Right forelimb (tissue), 1 donor: ENCODE measurements around the gene ZNF202.
"Not testable (repeated sequence)": the region's sequence is repeated elsewhere in the genome, so short reads cannot be mapped to it uniquely, and the experiment has no call there.

Experiments used
- DNase-seq: peaks from one replicate; pipeline ENCODE4 v3.0.0-alpha.2; 2018

Gene ZNF202

GRCh38 chr11:123740787-123741158, 687 bp downstream of the ZNF202 start:
- DNase-seq, result no peak

GRCh38 chr11:123738374-123738773, 3.1 kb downstream of the ZNF202 start:
- DNase-seq, result no peak

- no peak for DNase-seq
These were observed 4.7 kb downstream of the ZNF202 start for GRCh38 chr11:123736769-123737168.

GRCh38 chr11:123729602-123730001, 11.9 kb downstream of the ZNF202 start:
- no peak for DNase-seq

DNA sequence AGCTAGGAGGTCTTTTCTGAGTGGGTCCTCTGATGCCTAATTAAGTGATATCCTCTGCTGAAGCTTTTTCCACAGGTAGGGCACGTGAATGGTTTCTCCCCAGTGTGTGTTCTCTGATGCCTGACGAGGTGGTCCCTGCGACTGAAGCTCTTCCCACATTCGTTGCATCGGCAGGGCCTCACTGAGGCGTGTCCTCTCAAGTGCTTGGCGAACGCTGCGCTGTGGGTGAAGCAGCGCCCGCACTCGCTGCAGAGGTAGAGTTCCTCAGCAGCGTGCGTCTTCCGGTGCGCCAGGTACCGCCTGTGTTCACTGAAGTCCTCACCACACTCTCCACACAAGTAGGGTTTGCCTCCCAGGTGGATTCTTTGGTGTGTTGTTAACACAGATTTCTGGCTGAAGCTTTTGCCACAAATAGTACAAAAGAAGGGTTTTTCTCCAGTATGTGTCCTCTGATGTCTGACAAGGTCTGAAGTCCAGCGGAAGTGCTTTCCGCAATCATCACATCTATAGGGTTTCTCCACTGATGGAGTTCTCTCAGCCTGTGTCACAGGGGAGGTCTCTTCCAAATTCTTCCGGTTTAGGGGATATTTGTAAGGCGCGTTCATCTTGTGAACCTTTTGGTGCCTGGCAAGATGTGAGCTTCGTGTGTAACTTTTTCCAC, 15.3 kb downstream of the ZNF202 start:
- DNase-seq, result no peak

- DNase-seq, result no peak
These were observed 22.0 kb downstream of the ZNF202 start for GRCh38 chr11:123719452-123719851.

DNA sequence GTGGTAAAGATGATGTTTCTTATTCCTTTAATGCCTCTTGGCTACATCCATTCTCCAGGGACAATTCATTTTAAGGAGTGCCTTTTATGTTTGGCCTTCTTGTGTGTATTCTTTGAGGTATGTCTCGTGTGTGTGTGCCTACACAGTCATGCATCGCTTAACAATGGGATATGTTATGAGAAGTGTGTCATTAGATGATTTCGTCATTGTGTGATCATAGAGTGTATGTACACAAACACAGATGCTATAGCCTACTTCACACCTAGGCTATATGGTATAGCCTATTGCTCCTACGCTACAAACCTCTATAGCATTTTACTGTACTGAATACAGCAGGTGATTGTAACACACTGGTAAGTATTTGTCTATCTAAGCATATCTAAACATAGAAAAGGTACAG, 23.0 kb downstream of the ZNF202 start:
- no peak for DNase-seq

- DNase-seq, result no peak
These were observed 23.4 kb downstream of the ZNF202 start for GRCh38 chr11:123718063-123718462.

DNA sequence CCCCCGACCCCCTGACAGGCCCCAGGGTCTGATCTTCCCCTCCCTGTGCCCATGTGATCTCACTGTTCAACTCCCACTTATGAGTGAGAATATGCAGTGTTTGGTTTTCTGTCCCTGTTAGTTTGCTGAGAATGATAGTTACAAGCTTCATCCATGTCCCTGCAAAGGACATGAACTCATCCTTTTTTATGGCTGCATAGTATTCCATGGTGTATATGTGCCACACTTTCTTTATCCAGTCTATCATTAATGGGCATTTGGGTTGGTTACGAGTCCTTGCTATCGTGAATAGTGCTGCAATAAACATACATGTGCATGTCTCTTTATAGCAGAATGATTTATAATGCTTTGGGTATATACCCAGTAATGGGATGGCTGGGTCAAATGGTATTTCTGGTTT, 28.8 kb downstream of the ZNF202 start:
- not testable (repeated sequence) for DNase-seq

GRCh38 chr11:123707606-123708205, 33.8 kb downstream of the ZNF202 start:
- DNase-seq, result peak; percentile 72

DNA sequence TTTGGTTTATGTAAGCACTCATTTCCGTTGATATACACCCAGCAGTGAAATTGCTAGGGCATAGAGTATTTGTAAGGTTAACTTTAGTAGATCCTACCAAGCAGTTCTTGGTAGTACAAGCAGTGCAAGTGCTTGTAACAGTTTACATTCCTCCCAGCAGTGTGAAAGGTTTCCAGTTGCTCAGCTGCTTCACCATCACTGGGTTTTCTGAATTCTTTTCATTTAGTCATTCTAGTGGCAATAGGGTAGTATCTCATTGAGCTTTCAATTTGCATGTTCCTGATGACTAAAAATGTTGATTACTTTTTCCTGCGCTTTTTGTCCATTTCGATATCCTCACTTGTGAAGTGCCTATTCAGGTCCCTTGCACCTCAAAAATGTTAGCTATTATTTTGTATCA, 34.3 kb downstream of the ZNF202 start:
- no peak for DNase-seq

- DNase-seq, result no peak
These were observed 37.1 kb downstream of the ZNF202 start for GRCh38 chr11:123704341-123704740.

DNA sequence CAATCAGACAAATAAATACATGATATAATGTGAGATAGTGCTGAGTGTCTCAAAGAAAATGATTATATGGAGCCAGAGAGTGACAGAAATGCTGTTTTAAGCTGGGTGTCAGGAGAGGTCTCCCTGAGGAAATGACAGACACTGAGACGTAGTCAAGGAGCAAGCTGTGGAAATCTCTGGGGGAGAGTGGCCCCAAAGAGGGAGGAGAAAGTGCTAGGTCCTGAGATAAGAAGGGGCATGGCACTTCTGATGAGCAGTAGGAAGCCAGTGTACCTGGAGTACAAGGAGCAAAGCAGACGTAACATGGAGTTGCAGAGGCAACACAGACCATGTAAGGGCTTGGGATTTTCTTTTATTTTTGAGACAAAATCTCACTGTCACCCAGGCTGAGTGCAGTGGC, 38.8 kb downstream of the ZNF202 start:
- no peak for DNase-seq

DNA sequence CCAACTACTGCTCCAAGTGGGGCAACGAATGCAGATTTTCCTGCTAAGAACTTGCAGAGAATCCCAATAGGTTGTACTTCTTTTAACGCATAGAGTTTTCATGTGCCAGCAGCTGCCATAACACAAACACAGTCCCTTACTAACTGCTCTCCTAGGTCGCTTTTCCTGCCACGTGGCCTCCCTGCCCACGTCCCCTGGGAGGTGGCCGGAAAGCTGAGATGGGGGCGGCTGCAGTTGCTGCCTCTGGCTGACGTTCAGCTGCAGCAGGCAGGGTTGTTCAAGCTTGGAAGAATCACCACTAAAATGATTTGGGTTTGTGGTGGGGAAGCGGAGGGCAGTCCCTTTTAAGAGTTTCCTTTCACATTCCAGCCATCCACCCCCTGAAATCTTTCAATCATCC, 39.3 kb downstream of the ZNF202 start:
- peak; percentile 47 for DNase-seq

GRCh38 chr11:123700772-123701171, 40.7 kb downstream of the ZNF202 start:
- no peak for DNase-seq

GRCh38 chr11:123698546-123699127, 42.8 kb downstream of the ZNF202 start:
- no peak for DNase-seq

DNA sequence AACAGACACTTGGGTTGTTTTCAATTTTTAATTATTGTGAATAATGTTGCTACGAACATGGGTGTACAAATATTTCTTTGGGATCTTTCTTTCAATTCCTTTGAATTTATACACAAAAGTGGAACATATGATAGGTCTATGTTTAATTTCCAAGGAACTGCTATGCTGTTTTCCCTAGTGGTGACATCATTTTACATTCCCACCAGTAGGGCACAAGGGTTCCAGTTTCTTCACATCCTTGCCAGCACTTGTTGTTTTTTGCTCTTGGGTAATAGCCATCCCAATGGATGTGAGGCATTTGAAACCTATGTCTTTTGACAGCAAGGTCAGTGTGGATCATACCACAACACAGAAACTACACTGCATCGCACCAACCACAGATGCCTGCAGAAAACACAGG, 45.3 kb downstream of the ZNF202 start:
- DNase-seq, result no peak

DNA sequence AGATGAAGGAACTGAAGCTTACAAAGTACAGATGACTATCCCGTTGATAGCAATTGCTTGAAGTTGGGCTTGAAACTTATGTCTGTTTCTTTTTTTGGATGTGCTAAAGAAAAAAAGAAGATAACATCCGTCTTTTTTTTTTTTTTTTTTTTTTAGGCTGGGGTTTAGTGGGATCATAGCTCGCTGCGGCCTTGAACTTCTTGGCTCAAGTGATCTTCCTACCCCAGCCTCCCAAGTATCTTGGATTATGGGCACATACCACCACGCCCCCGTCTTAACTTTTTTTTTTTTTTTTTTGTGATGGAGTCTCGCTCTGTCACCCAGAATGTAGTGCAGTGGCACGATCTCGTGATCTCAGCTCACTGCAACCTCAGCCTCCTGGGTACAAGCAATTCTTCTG, 46.2 kb downstream of the ZNF202 start:
- DNase-seq, result no peak

GRCh38 chr11:123694551-123694950, 46.9 kb downstream of the ZNF202 start:
- no peak for DNase-seq

- no peak for DNase-seq
These were observed 48.5 kb downstream of the ZNF202 start for GRCh38 chr11:123692961-123693360.

- DNase-seq, result no peak
These were observed 51.0 kb downstream of the ZNF202 start for GRCh38 chr11:123690485-123690884.

- no peak for DNase-seq
These were observed 56.9 kb downstream of the ZNF202 start for GRCh38 chr11:123684601-123685000.

- no peak for DNase-seq
These were observed 57.9 kb downstream of the ZNF202 start for GRCh38 chr11:123683428-123684170.
